Left kidney (tissue), 8 donors: ENCODE data around the gene XKR8. TPM values are rescaled to one million over a fixed set of nuclear protein-coding genes. Genes with fewer than 3 reads are reported as not detected.

Experiments
- DNase-seq: peaks from one replicate; pipeline ENCODE4 v3.0.0-alpha.2; 2013
- long read RNA-seq, 8 donors: transcript quantifications; one replicate each; lab custom pipeline, GENCODE V29; 2026
- polyA plus RNA-seq: library from polyadenylated mRNA; unstranded; fragments of 120-200 nt; gene quantifications from one replicate; pipeline ENCODE4 v1.2.1, GENCODE V29; 2013; ENCODE audit not compliant: insufficient read length

Gene XKR8, protein sequence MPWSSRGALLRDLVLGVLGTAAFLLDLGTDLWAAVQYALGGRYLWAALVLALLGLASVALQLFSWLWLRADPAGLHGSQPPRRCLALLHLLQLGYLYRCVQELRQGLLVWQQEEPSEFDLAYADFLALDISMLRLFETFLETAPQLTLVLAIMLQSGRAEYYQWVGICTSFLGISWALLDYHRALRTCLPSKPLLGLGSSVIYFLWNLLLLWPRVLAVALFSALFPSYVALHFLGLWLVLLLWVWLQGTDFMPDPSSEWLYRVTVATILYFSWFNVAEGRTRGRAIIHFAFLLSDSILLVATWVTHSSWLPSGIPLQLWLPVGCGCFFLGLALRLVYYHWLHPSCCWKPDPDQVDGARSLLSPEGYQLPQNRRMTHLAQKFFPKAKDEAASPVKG
- 7.8 TPM for polyA plus RNA-seq
- long read RNA-seq, donor 1, transcript XKR8-201 (3 exons, 2,692 nt) = major isoform, 9 of 9 reads
- long read RNA-seq, donor 1, partial matches to known transcripts = 0 of 9 reads
- long read RNA-seq, donor 1, other reads (novel, unspliced or antisense) = 0 of 9 reads
- long read RNA-seq, donor 2, partial matches to known transcripts = 0 of 4 reads
- long read RNA-seq, donor 2, other reads (novel, unspliced or antisense) = 0 of 4 reads
- long read RNA-seq, donor 3, partial matches to known transcripts = 0 of 3 reads
- long read RNA-seq, donor 3, other reads (novel, unspliced or antisense) = 0 of 3 reads
- long read RNA-seq, donor 4 = 0 reads
- long read RNA-seq, donor 5, partial matches to known transcripts = 0 of 2 reads
- long read RNA-seq, donor 5, other reads (novel, unspliced or antisense) = 0 of 2 reads
- long read RNA-seq, donor 6, transcript XKR8-201 (3 exons, 2,692 nt) = major isoform, 5 of 5 reads
- long read RNA-seq, donor 6, partial matches to known transcripts = 0 of 5 reads
- long read RNA-seq, donor 6, other reads (novel, unspliced or antisense) = 0 of 5 reads
- long read RNA-seq, donor 7, transcript XKR8-201 (3 exons, 2,692 nt) = major isoform, 8 of 13 reads
- long read RNA-seq, donor 7, partial matches to known transcripts = 5 of 13 reads
- long read RNA-seq, donor 7, other reads (novel, unspliced or antisense) = 0 of 13 reads
- long read RNA-seq, donor 8, partial matches to known transcripts = 0 of 3 reads
- long read RNA-seq, donor 8, other reads (novel, unspliced or antisense) = 0 of 3 reads

DNA sequence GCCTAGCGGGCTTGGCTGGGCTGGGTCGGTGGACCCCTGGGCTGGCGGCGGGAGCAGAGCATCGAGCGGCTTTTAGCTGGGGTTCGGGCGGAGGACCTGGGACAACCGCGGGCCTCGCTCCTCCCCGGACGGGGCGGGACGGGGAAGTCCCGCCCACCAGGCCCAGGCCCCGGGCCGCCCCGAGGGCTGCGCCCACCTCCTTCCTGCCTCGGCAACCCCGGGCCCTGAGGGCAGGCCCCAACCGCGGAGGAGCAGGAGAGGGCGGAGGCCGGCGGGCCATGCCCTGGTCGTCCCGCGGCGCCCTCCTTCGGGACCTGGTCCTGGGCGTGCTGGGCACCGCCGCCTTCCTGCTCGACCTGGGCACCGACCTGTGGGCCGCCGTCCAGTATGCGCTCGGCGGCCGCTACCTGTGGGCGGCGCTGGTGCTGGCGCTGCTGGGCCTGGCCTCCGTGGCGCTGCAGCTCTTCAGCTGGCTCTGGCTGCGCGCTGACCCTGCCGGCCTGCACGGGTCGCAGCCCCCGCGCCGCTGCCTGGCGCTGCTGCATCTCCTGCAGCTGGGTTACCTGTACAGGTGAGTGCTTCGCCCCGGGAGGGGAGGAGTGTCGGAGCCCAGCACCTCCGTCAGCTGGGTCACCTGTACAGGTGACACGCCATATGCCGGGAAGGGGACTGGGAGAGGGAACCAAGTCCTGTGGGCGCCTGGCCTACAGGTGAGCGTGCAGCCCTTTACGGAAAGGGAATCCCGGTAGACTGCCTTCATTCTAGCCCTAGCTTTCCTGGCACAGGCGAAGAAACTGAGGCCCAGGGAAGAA lies at the start of gene XKR8:
Gene XKR8 (plus strand): TSS at position 182 of the 812 bp plus-strand sequence. CDS start 97 bp downstream, at position 279.
- peak; percentile 85 for DNase-seq

DNA sequence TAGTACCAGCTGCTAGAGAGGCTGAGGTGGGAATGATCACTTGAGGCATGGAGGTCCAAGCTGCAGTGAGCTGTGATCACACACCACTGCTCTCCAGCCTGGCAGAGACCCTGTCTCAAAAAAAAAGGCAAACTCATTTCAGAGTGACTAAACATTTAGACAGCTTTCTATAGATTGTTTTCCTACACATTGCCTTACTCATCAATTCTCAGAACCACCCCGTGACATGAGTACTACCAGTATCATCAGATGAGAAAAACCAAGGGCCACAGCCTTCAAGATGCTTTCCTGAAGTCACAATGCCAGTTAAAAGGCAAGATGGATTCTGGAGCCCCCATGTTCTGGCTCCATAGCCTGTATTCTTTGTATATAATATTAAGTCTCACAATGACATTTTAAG lies 47.3 kb upstream of the XKR8 start:
- no peak for DNase-seq

DNA sequence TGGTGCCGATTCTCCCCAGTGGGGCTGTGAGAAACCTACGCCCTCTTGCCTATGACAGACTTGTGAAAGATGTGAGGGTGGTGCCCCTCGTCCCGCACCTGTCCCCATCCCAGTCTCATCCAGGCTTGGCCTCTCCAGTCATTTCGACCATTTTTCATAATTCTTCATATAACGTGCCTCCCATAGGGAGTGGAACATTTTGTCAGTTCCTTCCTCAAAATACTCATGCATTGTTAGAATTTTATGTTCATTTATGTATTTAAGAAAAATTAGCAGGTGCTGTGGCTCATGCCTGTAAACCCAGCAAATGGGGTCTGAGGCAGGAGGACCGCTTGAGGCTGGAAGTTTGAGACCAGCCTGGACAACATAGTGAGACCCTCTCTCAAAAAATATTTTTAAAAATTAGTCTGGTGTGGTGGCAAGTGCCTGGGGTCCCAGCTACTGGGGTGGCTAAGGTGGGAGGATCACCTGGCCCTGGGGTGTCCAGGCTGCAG lies 44.6 kb upstream of the XKR8 start:
- no peak for DNase-seq

DNA sequence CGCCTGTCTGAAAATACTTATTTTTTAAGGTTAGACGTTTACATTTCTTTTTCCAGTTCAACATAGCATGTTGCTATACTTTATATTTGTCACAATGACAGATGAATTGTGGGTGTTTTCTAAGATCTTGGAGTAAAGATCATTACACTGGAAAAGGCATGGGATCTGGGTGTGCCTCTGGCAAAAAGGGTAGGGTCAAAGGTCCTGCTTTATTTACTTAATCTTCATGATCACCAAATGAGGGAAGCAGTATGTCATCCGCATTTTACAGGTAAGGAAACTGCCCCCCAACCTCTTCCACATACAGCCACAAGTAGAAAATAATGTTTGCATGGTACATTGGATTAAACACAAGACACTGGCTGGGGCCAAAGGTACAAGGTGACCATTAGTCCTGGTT lies 37.5 kb upstream of the XKR8 start:
- no peak for DNase-seq

DNA sequence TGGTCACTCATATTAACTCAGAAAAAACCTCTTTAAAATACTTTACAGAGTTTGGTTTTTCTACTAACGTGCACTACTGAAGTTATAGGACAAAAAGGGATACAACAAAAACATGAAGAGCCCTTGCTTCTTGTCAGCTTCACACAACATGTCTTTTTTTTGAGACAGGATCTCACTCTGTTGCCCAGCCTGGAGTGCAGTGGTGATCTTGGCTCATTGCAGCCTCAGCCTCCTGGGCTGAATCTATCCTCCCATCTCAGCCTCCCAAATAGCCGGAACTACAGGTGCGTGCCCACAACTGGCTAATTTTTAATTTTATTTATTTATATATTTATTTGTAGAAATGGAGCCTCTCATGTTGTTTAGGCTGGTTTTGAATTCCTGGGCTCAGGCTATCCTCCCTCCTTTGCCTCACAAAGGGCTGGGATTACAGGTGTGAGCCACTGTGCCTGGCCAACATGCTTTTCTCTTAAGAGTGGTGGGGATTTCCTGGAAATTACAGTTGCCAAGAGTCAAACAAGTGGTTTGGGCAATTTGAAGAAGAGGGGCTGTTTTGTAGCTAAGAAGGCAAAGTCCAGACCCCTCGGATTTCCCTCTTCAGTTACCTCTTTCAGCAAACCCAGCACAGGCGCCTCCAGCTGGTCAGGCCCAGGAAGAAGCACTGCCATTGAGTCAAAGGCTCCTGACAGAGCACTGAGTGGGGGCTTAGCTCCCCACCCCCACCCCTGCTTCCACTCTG lies 31.4 kb upstream of the XKR8 start:
- DNase-seq = no peak

DNA sequence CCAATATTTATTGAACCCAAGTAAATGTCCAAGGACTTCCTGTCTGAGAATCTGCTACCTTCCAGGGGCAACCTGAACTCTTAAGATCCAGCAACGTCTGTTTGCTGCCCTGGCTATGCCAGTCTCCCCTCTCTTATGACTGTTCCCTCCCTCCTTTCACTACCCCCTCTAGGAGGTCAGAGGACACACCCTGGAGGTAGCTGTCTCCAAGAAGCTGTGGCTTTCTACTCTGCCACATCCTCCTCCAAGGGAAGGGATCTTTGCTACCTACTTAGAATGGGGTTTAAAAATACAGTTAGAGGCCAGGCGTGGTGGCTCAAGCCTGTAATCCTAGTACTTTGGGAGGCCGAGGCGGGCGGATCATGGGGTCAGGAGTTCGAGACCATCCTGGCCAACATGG lies 28.6 kb upstream of the XKR8 start:
- DNase-seq = no peak

DNA sequence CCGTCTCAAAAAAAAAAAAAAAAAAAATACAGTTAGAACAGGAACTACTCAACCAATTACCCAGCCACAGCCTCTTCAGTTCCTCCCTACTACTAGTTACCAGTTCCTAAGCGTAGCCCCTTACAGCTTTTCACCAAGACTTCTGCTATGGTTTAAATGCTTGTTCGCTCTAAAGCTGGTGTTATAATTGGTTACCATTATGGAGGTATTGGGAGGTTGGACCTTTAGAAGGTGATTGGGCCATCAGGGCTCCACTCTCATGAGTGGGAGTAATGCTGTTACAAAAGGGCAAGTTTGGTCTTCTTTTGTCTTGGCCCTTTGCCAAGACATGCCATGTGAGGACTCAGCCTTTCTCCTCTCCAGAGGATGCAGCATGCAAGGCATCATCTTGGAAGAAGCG lies 28.0 kb upstream of the XKR8 start:
- DNase-seq = no peak

DNA sequence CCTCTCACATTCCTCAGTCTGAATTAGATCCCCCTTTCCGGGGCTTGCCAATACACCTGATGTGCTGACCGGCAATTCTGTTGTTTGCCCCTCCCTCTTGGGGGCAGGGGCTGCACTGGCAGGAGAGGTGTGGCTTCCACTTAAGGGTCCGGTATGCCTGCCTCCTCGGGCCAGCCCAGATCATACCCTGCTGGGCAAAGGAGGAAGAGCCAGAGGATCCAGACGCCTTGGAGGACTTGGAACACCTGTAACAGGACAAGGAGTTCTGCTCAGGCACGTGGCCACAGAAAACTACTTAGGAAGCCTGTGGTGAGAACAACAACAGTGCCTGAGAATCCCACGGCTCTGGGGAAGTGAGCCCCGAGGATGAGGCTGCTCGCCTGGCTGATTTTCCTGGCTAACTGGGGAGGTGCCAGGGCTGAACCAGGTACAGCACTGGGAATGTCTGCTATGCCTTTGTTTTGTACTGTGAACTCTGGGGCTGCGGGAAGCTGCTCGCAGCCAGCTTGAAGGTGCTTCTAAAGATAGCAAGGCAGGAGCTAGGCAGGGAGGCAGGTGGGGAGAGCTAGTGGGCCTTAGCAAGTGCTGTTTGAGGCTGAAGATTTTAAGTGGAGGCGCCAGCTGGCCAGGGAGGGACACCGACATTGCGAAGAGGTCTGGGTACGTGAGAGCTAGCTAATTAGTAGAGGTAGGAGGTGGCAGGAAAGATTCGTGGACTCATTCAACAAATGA lies 24.8 kb upstream of the XKR8 start, which contains the start of gene SMPDL3B:
Gene SMPDL3B (plus strand): TSS at position 183 of the 732 bp plus-strand sequence. CDS start 184 bp downstream, at position 367.
- DNase-seq = peak; percentile 57

DNA sequence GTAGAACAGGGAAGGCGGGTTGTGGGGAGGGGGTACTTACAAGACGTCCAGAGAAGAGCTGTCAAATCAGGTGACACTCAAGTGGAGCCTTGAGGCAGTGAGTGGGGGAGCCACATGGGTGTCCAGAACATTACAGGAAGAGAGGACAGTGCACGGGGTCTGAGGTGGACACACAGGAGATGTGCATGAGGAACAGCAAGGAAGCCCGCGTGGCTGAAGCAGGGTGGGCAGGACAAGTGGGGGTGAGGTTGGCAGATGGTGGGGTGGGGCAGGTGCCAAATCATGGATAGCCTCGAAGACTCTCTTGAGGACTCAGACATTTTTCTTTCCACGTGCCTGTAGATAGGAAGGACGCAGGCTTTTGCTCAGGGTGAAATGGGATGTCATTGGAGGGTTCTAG lies 24.1 kb upstream of the XKR8 start:
- no peak for DNase-seq

DNA sequence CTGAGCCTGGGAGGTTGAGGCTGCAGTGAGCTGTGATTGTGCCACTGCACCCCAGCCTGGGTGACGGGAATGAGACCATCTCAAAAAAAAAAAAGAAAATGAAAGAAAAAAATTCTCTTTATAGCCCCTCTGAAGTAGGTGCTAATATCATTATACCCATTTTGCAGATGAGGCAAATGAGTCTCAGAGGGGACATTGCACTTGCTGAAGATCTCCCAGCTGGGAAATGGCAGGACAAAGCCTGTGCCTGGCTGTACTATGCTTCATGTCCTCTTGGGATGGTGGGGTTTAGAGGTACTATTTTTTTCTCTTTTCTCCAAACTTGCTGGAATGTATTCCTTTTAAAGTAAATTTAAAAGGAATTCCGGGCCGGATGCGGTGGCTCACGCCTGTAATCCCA lies 23.4 kb upstream of the XKR8 start:
- DNase-seq = no peak

DNA sequence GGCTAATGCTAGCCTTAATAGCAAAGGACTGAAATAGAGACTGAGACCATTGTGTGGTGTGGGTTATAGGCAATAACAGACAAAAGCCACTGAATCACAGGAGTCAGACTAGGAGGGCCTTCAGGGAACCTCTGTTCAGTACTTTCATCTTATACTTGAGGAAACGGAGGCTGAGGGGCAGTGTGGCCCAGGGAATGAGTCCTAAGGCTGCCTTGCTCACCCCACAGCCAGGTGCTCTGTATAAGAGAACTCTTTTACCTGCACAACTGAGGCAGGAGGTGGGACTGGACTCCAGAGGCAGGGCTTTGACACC lies 22.3 kb upstream of the XKR8 start:
- DNase-seq = no peak

DNA sequence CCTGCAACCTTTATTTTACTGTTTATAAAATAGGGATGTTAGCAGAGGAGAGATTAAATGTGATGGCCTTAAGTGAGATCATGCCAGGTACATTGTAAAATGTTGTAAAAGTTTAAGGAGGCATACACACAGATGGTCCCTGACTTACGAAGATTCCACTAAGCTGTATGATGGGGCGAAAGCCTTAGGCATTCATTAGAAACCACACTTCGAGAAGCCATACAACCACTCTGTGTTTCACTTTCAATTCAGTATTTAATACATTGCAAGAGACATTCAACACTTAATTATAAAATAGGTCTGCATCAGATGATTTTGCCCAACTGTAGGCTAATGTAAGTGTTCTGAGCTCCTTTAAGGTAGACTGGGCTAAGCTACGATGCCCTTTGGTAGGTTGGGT lies 21.3 kb upstream of the XKR8 start:
- no peak for DNase-seq

DNA sequence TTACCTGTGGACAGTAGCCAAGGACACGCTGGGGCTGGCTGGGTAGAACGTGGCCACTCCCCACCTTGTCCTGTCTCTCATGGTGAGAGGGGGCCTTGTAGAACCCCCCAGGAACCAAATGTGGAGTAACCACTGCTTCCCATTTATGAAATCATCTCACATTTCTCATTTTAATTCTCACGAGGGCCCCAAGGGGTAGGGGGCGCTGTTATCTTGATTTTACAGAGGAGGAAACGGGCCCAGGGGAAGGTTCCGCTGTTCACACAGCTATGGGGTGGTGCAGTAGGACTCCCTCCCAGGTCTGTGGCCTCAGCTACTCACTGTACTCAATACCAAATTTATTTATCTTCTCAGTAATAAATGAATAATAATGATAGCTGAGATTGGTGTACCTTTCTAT lies 19.5 kb upstream of the XKR8 start:
- DNase-seq = no peak

DNA sequence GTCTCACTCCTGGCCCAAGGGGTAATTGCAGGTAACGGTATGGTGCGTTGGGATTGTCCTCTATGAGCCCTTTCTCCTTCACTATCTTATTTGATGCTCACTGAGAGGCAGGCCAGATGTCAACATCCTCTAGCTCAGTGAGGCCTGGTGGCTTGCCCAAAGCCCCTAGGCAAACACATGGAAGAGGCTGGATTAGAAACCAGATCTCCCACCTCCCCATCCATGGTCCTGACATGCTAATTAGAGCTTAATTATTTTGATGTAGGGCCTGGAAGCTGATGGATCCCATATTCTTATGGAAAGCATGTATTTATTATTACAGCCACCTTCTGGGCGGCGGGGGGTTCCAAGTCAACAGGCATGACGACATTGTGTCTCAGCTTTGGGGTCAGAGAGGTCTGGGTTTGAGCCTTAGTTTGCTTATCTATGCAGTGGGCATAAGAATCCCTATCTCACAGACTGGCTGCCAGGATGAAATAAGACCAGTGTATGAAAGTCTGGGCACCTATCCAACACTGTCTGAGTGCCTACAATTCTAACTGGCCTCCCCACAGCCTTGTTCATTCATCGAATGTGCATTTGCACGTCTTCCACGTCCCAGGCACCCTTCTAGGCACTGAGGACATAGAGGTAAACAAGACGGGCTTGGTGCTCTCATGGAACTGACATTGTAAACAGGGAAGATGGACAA lies 18.8 kb upstream of the XKR8 start:
- DNase-seq = no peak

DNA sequence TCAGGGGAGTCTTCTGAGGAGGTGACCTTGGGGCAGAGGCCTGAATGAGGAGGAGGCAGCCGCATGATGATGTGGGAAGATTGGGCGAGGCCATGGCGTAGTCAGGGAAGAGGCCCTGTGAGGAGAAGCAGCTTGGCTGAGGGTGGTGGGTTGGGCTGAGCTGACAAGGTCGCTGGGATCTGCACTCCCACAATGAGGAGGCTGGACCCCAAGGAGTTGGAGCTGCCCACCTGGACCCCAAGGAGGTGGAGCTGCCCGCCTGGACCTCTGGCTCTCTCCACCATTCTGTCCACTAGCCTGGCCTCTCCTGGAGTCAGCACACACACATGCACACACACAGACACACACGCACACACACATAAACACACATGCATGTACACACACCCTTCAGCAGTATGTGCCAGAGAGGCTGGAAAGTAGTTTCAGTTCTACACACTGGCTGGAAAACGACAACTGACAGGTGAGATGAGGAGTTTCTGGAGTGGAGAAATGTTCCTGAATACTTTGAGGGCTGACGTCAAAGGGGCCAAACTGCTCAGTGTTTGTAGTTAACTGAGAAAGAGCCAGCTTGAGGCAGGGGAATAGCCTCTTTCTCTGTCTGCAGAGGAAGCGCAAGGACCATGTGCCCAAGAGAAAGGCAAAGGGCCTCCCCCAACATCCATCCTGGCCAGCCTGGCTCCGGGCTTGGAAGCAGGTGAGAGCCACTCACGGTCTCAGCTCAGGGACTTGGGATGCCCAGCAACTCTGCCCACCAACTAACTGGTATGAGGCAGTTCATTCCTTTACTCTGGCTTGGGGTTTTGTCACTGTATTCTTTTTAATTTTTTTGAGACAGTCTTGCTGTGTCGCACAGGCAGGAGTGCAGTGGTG lies 17.9 kb upstream of the XKR8 start:
- DNase-seq = no peak

DNA sequence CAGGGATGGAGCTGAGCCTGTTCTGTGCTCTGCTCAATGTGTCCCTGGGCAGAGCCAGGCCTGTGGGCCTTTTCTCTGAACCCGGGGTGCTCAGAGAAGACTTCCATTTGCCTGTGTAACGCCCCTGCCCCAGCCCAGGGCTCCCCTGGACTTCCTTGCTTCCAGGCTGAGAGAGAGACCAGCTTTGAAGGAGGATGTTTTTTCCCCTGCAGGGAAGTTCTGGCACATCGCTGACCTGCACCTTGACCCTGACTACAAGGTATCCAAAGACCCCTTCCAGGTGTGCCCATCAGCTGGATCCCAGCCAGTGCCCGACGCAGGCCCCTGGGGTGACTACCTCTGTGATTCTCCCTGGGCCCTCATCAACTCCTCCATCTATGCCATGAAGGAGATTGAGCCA lies 14.8 kb upstream of the XKR8 start:
- no peak for DNase-seq

DNA sequence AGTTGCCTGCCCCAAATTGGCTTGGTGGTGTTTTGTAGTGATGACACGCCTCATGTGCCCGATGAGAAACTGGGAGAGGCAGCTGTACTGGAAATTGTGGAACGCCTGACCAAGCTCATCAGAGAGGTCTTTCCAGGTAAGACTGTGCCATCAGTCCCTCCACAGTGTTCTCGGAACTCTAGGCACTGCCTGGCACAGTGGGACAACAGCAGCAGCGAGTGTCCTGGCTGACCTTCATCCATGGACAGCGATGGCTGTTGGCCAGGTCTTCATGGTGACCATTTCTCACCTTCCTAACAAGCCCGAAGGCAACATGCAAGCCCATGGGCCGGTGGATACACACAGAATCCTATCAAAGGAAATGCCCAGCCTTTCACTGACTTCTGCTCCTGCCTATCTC lies 10.7 kb upstream of the XKR8 start:
- DNase-seq = no peak

DNA sequence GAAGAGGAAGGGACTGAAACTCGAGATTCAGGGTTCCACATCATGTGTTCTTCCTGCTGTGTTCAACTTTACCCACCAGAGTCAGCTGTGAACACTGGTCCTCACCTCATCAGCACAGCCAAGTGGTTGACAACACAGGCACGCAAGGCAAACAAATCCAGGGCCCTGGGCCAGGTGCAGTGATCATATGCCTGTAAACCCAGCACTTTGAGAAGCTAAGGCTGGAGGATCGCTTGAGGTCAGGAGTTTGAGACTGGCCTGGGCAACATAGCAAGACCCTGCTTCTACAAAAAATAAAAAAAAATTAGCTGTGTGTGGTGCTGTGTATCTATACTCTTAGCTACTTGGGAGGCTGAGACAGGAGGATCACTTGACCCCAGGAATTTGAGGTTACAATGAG lies 8.4 kb upstream of the XKR8 start:
- no peak for DNase-seq

DNA sequence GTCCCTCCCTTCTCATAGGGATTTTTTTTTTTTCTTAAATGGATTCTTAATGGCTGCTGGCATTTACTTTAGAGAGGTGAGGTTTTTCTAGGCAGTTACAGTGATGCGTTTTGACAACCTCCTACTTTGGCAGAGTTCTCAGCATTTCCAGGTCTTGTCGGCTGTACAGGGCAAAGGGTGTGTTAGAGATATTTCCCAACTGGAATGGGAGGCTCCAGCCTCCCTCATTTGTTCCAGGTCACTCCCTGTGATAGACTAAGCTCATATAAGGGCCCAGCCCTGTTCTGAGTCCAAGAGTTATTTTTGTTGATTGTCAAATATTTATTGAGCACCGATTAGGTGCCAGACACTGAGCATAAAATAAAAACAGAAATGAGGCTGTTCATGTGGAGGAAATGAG lies 7.6 kb upstream of the XKR8 start:
- DNase-seq = no peak
